ENCODE results near the gene PMFBP1. TPM values are rescaled to one million over a fixed set of nuclear protein-coding genes. Genes with fewer than 3 reads are reported as not detected.

PMFBP1 gene
- total RNA-seq, 2 donors from 2014 or later, result 0.21 to 1.4 TPM

- Histone ChIP-seq H3K36me3 (no peaks in the 10 kb centered on the region), H3K9me3 (no peaks in the 10 kb centered on the region)
- ATAC-seq (ENCODE audit: insufficient number of reproducible peaks, low FRiP score, low read depth), result no peak
These were observed 41.8 kb downstream of the PMFBP1 start for GRCh38 chr16:72129976-72130656.

DNA sequence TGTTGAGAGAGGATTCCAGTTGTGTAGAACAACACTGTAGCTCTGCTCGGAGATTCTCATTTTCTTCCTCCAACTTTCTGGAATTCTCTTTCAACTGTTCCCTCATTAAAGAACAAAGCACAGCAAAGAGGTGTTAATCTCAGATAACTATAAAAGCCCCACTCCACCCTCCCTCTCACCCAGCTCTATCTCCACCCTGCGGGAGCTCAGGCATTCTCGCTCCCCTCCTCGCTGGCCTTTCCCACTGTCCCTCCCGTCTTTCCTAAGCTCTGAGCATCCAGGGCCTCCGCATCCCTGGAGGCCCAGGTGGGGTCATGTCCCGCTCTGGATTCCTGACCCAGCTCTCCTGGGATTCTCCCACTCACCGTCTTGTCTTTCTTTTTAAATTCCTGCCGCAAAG, 43.3 kb downstream of the PMFBP1 start:
- TF ChIP-seq, protein P1, sequence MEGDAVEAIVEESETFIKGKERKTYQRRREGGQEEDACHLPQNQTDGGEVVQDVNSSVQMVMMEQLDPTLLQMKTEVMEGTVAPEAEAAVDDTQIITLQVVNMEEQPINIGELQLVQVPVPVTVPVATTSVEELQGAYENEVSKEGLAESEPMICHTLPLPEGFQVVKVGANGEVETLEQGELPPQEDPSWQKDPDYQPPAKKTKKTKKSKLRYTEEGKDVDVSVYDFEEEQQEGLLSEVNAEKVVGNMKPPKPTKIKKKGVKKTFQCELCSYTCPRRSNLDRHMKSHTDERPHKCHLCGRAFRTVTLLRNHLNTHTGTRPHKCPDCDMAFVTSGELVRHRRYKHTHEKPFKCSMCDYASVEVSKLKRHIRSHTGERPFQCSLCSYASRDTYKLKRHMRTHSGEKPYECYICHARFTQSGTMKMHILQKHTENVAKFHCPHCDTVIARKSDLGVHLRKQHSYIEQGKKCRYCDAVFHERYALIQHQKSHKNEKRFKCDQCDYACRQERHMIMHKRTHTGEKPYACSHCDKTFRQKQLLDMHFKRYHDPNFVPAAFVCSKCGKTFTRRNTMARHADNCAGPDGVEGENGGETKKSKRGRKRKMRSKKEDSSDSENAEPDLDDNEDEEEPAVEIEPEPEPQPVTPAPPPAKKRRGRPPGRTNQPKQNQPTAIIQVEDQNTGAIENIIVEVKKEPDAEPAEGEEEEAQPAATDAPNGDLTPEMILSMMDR (IDR thresholded peaks at IDR 0.05), result no peak

More at GRCh38 chr16:72129976-72130656, 41.8 kb downstream of the PMFBP1 start:
- Histone ChIP-seq H3K27me3 (replicated peaks; ENCODE audit: insufficient read depth) (no peaks in the 10 kb centered on the region), H3K27ac (no peak overlapping the region), H3K4me1 (ENCODE audit: control insufficient read depth in 1 of 2, low read depth in 2 of 2) (no peaks in the 10 kb centered on the region), H3K4me3 (no peak overlapping the region)
- no peak for DNase-seq (ENCODE audit: low spot score)
- TF ChIP-seq, protein P1 (IDR thresholded peaks at IDR 0.05), result no peak

DNA sequence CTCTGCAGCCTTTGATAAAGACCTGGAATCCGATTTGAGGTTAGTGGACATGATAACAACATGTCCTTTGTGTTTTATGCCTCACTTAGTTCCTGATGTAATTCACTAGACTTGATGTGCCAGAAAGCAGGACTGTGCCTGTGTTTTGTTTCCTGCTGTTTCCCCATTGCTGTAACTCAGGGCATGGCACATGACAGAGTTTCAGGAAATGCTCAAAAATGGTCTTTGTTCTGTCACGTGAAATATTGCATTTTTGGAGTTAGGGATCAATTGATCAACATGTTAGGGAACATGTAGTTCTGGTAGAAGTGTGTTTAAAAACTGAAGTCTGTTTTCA, 45.6 kb downstream of the PMFBP1 start:
- Histone ChIP-seq H3K4me1 (ENCODE audit: control insufficient read depth in 1 of 2, low read depth in 2 of 2) (no peaks in the 10 kb centered on the region), H3K36me3 (no peaks in the 10 kb centered on the region), H3K27ac (no peak overlapping the region), H3K4me3 (no peak overlapping the region), H3K27me3 (replicated peaks; ENCODE audit: insufficient read depth) (no peaks in the 10 kb centered on the region), H3K9me3 (no peaks in the 10 kb centered on the region)
- ATAC-seq (ENCODE audit: insufficient number of reproducible peaks, low FRiP score, low read depth) (no peak), DNase-seq (ENCODE audit: low spot score) (no peak)
- TF ChIP-seq, protein P1 (IDR thresholded peaks at IDR 0.05), result no peak

More for the DNA sequence above, 43.3 kb downstream of the PMFBP1 start:
- Histone ChIP-seq H3K4me3 (no peak overlapping the region), H3K4me1 (ENCODE audit: control insufficient read depth in 1 of 2, low read depth in 2 of 2) (no peaks in the 10 kb centered on the region), H3K27ac (no peak overlapping the region), H3K27me3 (replicated peaks; ENCODE audit: insufficient read depth) (no peaks in the 10 kb centered on the region), H3K9me3 (no peaks in the 10 kb centered on the region), H3K36me3 (no peaks in the 10 kb centered on the region)
- DNase-seq (ENCODE audit: low spot score) (no peak), ATAC-seq (ENCODE audit: insufficient number of reproducible peaks, low FRiP score, low read depth) (no peak)

GRCh38 chr16:72125635-72126428, 46.1 kb downstream of the PMFBP1 start:
- H3K36me3 ChIP-seq, result no peaks in the 10 kb centered on the region
- TF ChIP-seq, protein P1 (IDR thresholded peaks at IDR 0.05), result no peak
- ATAC-seq (ENCODE audit: insufficient number of reproducible peaks, low FRiP score, low read depth) (no peak), DNase-seq (ENCODE audit: low spot score) (no peak)
- H3K27me3 ChIP-seq (replicated peaks; ENCODE audit: insufficient read depth), result no peaks in the 10 kb centered on the region
- H3K4me1 ChIP-seq (ENCODE audit: control insufficient read depth in 1 of 2, low read depth in 2 of 2), result no peaks in the 10 kb centered on the region
- H3K27ac ChIP-seq, result no peak overlapping the region
- no peak overlapping the region for H3K4me3 ChIP-seq
- no peaks in the 10 kb centered on the region for H3K9me3 ChIP-seq

DNA sequence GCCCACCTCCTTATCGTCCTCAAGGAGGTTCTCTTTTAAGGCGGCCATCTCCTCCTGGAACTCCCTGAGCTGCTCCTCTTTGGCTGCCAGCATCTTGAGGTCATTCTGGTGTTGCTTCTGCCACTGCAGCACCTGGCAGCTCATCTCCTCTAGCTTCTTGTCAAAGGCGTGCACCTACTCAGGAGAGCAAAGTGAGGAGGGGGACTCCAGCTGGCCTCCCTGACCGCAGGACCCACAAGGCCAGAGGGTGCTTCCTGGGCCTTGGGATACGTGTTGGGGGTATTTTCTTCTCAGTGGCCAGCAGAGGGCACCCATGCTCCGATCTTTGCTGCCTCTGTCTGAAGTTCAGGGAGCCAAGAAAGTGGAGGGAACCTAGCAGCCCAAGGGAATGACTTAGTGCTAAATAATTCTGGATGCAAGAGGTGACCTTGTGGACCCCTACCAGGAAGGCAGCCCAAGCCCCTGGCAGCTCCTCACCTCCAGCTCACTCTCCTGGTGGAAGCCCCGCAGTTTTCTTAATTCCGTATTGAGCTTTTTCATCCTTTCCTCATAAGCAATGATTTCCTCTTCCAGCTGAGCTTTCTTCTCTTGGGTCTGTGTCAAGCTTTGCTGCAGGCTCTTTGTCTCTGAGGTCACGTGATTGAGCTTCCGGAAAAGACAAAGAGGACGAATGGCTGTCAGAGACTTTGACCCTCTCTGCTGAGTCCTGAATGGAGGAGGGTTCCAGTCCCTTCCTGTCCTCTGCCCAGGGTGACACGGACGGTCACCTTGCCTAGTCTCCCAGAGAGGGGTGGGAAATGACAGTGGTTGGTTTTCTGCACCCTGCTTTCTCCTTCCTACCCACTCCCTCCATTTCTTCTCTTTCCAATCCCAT, 47.0 kb downstream of the PMFBP1 start:
- Histone ChIP-seq H3K4me3 (no peak overlapping the region), H3K27me3 (replicated peaks; ENCODE audit: insufficient read depth) (no peaks in the 10 kb centered on the region), H3K9me3 (no peaks in the 10 kb centered on the region), H3K4me1 (ENCODE audit: control insufficient read depth in 1 of 2, low read depth in 2 of 2) (no peaks in the 10 kb centered on the region), H3K27ac (no peak overlapping the region), H3K36me3 (no peaks in the 10 kb centered on the region)
- TF ChIP-seq, protein P1 (IDR thresholded peaks at IDR 0.05), result peak; percentile 58
- ATAC-seq (ENCODE audit: insufficient number of reproducible peaks, low FRiP score, low read depth) (no peak), DNase-seq (ENCODE audit: low spot score) (no peak)

Measured in thoracic aorta (tissue), 2 donors.